GM10248 (cell line): ENCODE data around the gene PRKRA.
"Not testable (repeated sequence)": the region's sequence is repeated elsewhere in the genome, so short reads cannot be mapped to it uniquely, and the experiment has no call there.

Experiments used
- CTCF ChIA-PET: fragments of 300-600 bp; sonication (Branson Sonifier 250); formaldehyde crosslinking; extraction: SDS; loops from one replicate; lab custom pipeline; 2021; ENCODE audit warnings: antibody characterized with exemption; lab: Yijun Ruan, JAX
- POLR2A ChIA-PET: fragments of 350-650 bp; sonication (Branson Sonifier 250); formaldehyde crosslinking; extraction: SDS; loops from one replicate; lab custom pipeline; 2020; ENCODE audit warnings: antibody characterized with exemption; lab: Yijun Ruan, JAX
- DNase-seq: peaks from one replicate; pipeline ENCODE4 v3.0.0; 2012; ENCODE audit errors: extremely low spot score
- TF ChIP-seq, protein P1 (sequence below): IDR thresholded peaks from 2 replicates; pipeline ENCODE4 v1.5.1; 2012; ENCODE audit warnings: mild to moderate bottlenecking, low read depth; ENCODE audit errors: extremely low read depth, missing control alignments, control extremely low read depth

PRKRA gene

DNA sequence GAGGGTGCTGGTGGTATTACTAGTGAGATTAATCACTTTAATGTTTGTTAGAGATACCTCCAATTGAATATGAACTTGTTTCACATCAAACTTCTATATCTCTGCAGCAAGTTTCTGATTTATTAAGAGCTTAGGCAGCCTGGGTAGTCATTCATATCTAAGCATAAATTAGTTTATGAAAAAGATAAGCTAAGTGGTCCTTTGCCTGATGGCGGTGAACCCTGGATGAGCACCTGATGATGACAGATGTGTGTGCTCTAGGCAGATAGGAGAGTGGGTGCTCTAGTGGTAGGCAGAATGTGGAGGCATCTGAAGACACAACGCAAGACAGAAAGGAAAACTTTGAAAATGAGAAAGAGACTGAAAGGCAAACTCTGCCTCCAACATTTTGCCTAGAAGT lies 22.4 kb upstream of the PRKRA start:
- ChIA-PET POLR2A (no interaction called here), CTCF (interaction anchor here (1.1 to 1.3 kb wide), 2 partner anchors 22 to 49 kb away, joined by 3 read pairs; partner anchors contain the start of genes PJVK and PRKRA)
- TF ChIP-seq, protein P1, sequence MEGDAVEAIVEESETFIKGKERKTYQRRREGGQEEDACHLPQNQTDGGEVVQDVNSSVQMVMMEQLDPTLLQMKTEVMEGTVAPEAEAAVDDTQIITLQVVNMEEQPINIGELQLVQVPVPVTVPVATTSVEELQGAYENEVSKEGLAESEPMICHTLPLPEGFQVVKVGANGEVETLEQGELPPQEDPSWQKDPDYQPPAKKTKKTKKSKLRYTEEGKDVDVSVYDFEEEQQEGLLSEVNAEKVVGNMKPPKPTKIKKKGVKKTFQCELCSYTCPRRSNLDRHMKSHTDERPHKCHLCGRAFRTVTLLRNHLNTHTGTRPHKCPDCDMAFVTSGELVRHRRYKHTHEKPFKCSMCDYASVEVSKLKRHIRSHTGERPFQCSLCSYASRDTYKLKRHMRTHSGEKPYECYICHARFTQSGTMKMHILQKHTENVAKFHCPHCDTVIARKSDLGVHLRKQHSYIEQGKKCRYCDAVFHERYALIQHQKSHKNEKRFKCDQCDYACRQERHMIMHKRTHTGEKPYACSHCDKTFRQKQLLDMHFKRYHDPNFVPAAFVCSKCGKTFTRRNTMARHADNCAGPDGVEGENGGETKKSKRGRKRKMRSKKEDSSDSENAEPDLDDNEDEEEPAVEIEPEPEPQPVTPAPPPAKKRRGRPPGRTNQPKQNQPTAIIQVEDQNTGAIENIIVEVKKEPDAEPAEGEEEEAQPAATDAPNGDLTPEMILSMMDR: no peak
- no peak for DNase-seq

DNA sequence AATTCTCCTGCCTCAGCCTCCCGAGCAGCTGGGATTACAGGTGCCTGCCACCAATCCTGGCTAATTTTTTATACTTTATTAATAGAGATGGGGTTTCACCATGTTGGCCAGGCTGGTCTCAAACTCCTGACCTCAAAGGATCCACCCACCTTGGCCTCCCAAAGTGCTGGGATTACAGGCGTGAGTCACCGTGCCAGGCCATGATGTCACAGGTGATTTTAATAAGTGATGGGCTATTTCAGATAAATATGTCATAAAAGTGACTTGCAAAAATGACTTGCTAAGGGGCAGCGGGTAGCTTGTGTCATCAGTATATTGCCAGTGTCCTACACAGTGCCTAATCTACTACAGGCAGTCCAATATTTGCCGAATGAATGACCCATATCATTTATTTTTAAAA lies 20.3 kb upstream of the PRKRA start:
- CTCF ChIA-PET: interaction anchor here (1.8 kb wide), 1 partner anchor 13 kb away, joined by 4 read pairs; no protein-coding TSS in a partner anchor
- DNase-seq, POLR2A ChIA-PET: not testable (repeated sequence)

DNA sequence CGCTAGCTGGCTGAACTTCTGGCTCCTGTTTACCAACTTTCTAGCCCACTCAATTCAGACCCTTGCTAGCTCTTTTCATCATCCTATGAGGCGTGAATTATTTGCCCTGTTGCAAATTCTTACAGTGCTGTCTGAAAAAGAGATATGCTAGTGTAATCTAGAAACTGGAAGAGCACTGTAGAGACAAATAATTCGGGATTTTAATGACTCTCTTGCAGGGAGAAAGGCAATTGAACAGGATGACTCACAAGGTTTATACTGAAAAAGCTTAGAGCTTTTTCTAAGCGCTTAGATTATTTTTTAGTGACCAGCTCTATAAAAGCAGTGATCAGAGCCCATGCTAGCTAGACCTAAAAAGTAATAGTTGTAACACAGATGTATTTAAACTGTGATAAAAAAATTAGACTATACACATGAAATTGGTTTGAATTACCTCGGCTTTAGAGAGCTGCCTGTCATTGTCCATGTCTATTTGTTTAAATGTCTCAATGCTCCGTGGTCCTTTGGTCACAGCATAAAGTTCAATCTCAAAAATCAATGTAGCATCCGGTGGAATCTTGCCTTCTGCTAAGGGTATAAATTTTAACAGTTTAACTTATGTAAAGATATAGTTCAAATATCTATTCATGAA lies 18.4 kb upstream of the PRKRA start:
- ChIA-PET POLR2A (no interaction called here), CTCF (interaction anchor here (1.0 to 4.8 kb wide), 4 partner anchors 11 to 51 kb away, joined by 3 to 25 read pairs (median 3); no protein-coding TSS in a partner anchor)
- no peak for DNase-seq
- TF ChIP-seq, protein P1: no peak

DNA sequence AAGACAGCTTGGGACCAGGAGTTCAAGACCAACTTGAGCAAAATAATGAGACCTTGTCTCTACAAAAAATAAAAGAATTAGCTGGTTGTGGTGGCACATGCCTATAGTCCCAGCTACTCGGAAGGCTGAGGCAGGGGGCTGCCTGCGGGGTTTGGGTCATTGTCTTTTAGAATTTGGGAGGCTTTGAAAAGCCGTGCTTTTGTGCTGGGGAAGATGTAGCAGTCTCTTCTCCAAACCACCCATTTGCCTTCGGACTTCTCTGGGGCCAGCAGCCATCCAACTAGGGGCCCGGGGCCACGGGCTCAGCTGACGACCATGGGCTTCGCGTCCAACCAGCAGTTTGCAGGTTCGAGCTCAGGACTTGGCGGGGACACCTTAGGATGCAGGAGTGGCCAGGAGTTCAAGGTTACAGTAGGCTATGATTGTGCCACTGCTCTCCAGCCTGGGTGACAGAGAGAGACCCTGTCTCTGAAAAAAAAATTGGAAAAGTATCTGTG lies 6.5 kb upstream of the PRKRA start:
- ChIA-PET POLR2A (no interaction called here), CTCF (interaction anchor here (1.5 to 4.6 kb wide), 3 partner anchors 10 to 59 kb away, joined by 3 to 25 read pairs (median 3); no protein-coding TSS in a partner anchor)
- TF ChIP-seq, protein P1: no peak
- no peak for DNase-seq

DNA sequence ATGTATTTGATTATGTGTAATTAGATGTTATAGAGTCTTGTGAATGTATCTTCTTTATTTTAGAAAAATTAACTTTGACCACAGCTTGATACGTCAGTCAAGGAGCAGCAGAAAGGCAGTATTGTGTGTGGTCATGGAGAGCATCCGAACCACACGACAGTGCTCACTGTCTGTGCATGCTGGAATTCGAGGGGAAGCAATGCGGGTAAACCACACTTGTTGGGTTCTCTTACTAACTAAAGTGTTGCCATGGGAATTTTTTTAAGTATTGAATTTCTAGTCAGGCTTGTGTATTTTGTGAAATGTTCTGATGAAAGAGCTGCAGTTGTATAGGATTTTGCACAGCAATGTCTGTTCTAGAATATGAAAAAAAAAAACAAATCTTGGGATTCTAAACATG lies 5.0 kb upstream of the PRKRA start:
- TF ChIP-seq, protein P1: no peak
- CTCF ChIA-PET: interaction anchor here (1.5 to 4.6 kb wide), 2 partner anchors 12 to 58 kb away, joined by 3 to 25 read pairs; no protein-coding TSS in a partner anchor
- no peak for DNase-seq
- POLR2A ChIA-PET: no interaction called here

DNA sequence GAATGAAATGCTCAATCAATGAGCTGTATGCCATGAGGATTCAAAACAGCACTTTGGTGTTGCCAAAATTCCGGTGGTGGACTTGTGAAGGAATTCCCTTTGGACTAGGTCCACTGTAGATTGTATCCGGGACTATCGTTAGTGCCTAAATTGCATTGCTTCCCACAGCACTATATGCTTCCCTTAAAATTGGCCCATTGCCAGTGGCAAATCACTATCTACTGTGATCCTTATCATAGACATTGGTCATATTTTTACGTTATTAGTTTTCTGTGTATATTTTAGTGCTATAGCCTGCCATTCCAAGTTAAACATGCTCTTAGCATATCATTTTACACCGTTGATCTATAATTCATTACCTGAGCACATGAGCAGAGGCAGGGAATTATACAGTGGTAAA lies 1.9 kb upstream of the PRKRA start:
- TF ChIP-seq, protein P1: no peak
- CTCF ChIA-PET: interaction anchor here (0.9 to 1.3 kb wide), 3 partner anchors 10 to 38 kb away, joined by 3 read pairs; no protein-coding TSS in a partner anchor
- DNase-seq: no peak
- POLR2A ChIA-PET: no interaction called here

DNA sequence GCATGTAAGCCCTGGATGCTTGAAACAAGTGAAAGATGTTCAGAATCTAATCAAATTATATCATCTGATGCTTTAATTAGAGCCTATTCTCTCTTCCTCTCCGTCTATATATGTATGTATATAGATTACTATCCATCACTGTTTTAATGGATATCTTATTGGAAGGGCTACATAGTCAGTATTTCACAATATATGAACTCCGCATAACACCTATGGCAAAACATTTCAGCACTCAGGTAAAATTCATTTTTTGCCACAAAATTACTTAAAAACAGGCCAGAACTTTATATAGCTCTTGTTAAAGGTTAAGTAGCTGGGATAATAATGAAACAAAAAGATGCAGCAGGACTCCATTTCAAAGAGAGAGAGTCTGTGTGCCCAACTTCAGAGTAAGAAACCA lies 1.4 kb upstream of the PRKRA start:
- CTCF ChIA-PET: interaction anchor here (0.9 to 1.3 kb wide), 3 partner anchors 10 to 38 kb away, joined by 3 read pairs; no protein-coding TSS in a partner anchor
- TF ChIP-seq, protein P1: no peak
- POLR2A ChIA-PET: no interaction called here
- DNase-seq: no peak
